ENCODE data around the gene EVX1. TPM values are rescaled to one million over a fixed set of nuclear protein-coding genes. Genes with fewer than 3 reads are reported as not detected.

Gene EVX1
- total RNA-seq, 1 donor from 2014 or later = not detected

DNA sequence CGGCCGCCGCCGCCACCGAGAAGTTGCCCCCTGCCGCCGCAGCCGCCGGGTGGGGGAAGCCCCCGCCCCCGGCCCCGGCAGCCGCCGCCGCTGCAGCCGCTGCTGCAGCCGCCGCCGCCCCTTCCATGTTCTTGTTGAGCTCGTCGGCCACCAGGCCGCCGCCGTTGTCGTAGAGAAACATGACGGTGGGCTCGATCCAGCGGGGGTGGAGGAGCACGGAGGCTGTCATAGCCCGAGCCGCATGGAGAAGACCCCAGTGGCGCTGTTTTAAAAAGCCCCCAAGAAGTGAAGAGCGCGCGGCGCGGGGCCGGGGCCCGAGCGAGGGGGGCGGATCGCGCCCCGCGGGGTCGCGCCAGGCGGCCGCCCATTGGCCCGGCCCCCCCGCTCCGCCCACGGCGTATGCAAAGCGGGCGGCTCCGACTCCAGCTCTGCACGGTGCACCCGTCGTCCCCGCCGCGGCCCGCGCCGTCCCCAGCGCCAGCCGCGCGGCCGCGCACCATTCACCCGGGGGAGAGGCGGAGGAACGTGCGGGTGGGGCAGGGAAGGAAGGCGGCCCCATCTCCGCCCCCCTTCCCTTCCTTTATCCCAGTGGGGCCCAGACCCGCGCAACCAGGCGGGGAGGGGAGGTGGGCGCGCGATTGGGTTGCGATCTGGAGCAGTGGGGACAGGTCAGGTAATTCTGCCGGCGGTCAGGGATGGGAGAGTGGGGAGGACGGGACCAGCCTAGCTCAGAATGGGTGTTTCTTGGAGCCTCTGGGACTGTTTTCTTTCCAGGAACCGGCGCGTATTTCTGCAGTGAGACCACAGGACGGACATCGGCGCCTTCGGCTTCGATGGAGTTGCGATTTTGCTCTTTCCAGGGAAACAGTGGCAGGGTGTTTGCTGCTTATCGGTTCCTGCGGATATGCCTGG, 42.5 kb upstream of the EVX1 start, which contains the start of gene HOXA13:
Gene HOXA13, minus strand, starts transcription at position 243 of the 912 bp plus-strand sequence. Its CDS starts 14 bp downstream, at position 229.
- Histone ChIP-seq H3K9ac (ENCODE audit: low read depth in 1 of 3, low read length in 3 of 3) (peak within 1 kb of the TSS in 2 of 3 donors; percentile 62 to 85), H3K36me3 (ENCODE audit: control insufficient read depth in 3 of 3, insufficient read depth in 3 of 3, low read length in 3 of 3) (no peaks in the 10 kb centered on the region), H3K27ac (ENCODE audit: low read depth, low read length) (no peak within 1 kb of the TSS), H3K9me3 (ENCODE audit: control insufficient read depth in 3 of 3, low read length in 3 of 3) (peaks cover 0 to 3% (median 0%) of the 10 kb centered on the region in 3 donors), H3K4me3 (ENCODE audit: low read length in 3 of 3) (peak within 1 kb of the TSS; percentile 54 to 75 (median 67)), H3K27me3 (ENCODE audit: control insufficient read depth in 3 of 3, insufficient read depth in 3 of 3, low read length in 3 of 3) (peaks cover 58 to 83% (median 75%) of the 10 kb centered on the region in 3 donors), H3K4me1 (ENCODE audit: control insufficient read depth in 3 of 3, insufficient read depth in 3 of 3, low read length in 3 of 3) (peaks cover 21 to 31% (median 21%) of the 10 kb centered on the region in 3 donors)

DNA sequence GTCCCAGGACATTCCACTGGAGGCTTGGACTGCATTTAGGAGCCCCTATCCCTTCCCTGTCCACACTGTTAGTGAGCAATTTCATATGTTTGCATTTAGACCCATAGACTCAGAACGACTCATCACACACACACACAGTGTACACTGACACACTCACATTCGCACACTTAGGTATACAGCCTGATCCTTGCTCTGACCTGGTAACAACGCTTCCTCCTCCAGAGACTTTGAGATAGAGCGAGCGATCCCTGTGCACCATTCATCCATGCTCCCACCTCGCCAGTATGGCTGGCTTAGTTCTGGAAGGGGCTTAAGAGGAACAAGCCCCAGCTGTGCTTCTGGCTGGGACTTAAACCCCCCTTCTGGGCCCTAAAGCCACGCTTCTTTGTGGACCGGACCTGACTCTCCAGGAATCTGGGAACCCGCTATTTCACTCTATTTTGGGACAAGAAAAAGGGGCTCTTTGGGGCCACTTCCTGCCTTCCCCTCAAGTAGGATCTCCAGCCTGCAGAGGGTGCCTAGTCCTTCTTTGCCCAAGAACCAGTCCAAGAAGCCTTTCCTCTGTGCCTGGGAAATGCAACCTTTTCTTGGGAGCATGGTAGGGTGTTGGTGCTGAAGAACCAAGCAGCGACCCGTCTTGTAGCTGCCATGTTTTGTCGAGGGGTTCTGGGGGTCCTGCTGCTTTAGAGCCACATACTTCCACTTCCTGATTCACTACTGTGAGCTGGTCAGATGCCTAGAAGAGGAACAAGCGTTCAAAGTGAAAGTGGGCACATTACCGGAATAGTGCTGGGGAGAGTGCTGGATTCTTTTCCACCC, 41.6 kb upstream of the EVX1 start:
- H3K4me1 ChIP-seq (ENCODE audit: control insufficient read depth in 3 of 3, insufficient read depth in 3 of 3, low read length in 3 of 3) = peaks cover 26 to 39% (median 26%) of the 10 kb centered on the region in 3 donors
- peak overlapping the region; percentile 54 to 72 (median 63) for H3K4me3 ChIP-seq (ENCODE audit: low read length in 3 of 3)
- H3K36me3 ChIP-seq (ENCODE audit: control insufficient read depth in 3 of 3, insufficient read depth in 3 of 3, low read length in 3 of 3) = no peaks in the 10 kb centered on the region
- peak overlapping the region in 1 of 3 donors; percentile 76 for H3K9ac ChIP-seq (ENCODE audit: low read depth in 1 of 3, low read length in 3 of 3)
- H3K27ac ChIP-seq (ENCODE audit: low read depth, low read length) = no peak overlapping the region
- peaks cover 0 to 3% (median 0%) of the 10 kb centered on the region in 3 donors for H3K9me3 ChIP-seq (ENCODE audit: control insufficient read depth in 3 of 3, low read length in 3 of 3)
- peaks cover 66 to 85% (median 81%) of the 10 kb centered on the region in 3 donors for H3K27me3 ChIP-seq (ENCODE audit: control insufficient read depth in 3 of 3, insufficient read depth in 3 of 3, low read length in 3 of 3)

DNA sequence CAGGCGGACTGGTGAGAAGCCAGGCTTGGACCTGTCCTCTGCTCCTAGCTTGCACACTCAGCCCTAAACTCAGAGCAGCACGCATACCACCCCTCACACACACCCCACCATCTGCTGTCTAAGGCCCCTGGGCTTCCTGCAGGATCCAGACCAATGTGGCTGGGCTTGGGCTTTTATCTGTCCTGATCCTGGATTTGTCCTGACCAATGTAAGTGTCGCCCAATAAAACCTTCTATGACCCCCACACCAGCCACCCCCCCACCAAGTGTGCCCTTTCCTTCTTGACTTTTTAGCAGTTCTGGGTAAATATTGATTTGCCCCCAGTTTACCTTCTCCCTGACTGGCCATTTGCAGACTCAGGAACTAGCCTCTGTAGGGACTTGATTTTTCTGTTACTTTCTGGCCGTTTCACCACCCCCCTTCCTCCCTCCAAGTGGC, 41.0 kb upstream of the EVX1 start:
- Histone ChIP-seq H3K27ac (ENCODE audit: low read depth, low read length) (no peak overlapping the region), H3K9me3 (ENCODE audit: control insufficient read depth in 3 of 3, low read length in 3 of 3) (peaks cover 0 to 3% (median 0%) of the 10 kb centered on the region in 3 donors)

DNA sequence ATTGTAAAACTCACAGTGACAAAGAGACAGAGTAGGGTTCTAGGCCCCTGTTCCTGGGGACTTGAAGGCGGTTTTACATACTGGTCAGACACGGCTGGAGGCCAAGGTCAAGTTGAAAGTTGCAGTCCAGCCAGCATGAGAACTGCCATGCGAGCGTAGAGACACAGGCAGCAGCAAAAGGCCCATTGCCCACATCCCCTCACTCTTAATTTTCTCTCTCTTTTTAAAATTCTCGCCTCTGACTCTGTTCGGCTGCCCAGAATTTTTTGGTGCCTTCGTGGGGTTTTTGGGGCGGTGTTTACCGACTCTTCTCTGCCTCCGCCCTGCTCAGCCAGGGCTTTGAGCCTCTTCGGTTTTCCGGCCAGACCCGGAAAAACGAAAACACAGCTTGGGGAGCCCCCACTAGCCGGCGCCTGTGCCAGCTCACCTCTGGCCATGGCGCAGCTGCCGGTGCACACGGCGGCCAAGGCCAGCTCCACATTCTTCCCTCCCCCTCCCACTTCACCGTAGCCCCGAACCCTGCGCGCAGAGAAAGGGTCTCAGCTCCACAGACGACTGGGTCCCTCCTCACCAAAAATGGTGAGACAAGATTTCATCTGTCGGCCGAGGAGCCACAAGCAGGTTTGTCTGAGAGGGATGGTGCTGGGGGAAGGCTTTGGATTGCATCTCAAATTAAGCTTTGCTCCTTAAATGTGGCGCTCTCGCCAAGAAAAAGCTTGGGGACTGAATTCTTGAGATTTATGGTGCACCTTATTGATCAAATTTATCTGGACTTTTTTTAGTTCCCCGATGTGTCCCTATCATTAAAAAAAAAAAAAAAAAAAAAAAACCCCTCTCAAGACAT, 40.4 kb upstream of the EVX1 start:
- Histone ChIP-seq H3K27ac (ENCODE audit: low read depth, low read length) (no peak overlapping the region), H3K4me1 (ENCODE audit: control insufficient read depth in 3 of 3, insufficient read depth in 3 of 3, low read length in 3 of 3) (peaks cover 24 to 39% (median 26%) of the 10 kb centered on the region in 3 donors), H3K9me3 (ENCODE audit: control insufficient read depth in 3 of 3, low read length in 3 of 3) (peaks cover 0 to 3% (median 0%) of the 10 kb centered on the region in 3 donors), H3K36me3 (ENCODE audit: control insufficient read depth in 3 of 3, insufficient read depth in 3 of 3, low read length in 3 of 3) (no peaks in the 10 kb centered on the region), H3K27me3 (ENCODE audit: control insufficient read depth in 3 of 3, insufficient read depth in 3 of 3, low read length in 3 of 3) (peaks cover 74 to 88% (median 84%) of the 10 kb centered on the region in 3 donors), H3K9ac (ENCODE audit: low read depth in 1 of 3, low read length in 3 of 3) (no peak overlapping the region), H3K4me3 (ENCODE audit: low read length in 3 of 3) (no peak overlapping the region)

More for the DNA sequence above, 41.0 kb upstream of the EVX1 start:
- Histone ChIP-seq H3K36me3 (ENCODE audit: control insufficient read depth in 3 of 3, insufficient read depth in 3 of 3, low read length in 3 of 3) (no peaks in the 10 kb centered on the region), H3K4me3 (ENCODE audit: low read length in 3 of 3) (no peak overlapping the region), H3K4me1 (ENCODE audit: control insufficient read depth in 3 of 3, insufficient read depth in 3 of 3, low read length in 3 of 3) (peaks cover 24 to 39% (median 26%) of the 10 kb centered on the region in 3 donors), H3K27me3 (ENCODE audit: control insufficient read depth in 3 of 3, insufficient read depth in 3 of 3, low read length in 3 of 3) (peaks cover 70 to 85% (median 84%) of the 10 kb centered on the region in 3 donors), H3K9ac (ENCODE audit: low read depth in 1 of 3, low read length in 3 of 3) (no peak overlapping the region)

DNA sequence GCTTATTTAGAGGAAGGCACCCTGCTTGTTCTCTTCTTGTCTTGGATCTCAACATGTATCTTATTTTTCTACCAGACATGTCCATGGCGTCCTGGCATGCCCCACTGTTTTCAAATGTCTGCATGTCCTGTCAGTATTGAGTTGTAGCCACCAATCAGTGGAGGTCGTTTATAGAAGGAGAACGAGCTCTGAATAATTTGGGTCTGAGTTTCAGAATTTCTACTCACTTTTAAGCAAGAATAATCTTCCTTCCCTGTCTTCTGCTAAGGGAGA, 39.8 kb upstream of the EVX1 start:
- Histone ChIP-seq H3K4me3 (ENCODE audit: low read length in 3 of 3) (no peak overlapping the region), H3K9ac (ENCODE audit: low read depth in 1 of 3, low read length in 3 of 3) (no peak overlapping the region), H3K9me3 (ENCODE audit: control insufficient read depth in 3 of 3, low read length in 3 of 3) (peaks cover 0 to under 1% (median 0%) of the 10 kb centered on the region in 3 donors), H3K27ac (ENCODE audit: low read depth, low read length) (no peak overlapping the region), H3K4me1 (ENCODE audit: control insufficient read depth in 3 of 3, insufficient read depth in 3 of 3, low read length in 3 of 3) (peaks cover 24 to 39% (median 26%) of the 10 kb centered on the region in 3 donors), H3K27me3 (ENCODE audit: control insufficient read depth in 3 of 3, insufficient read depth in 3 of 3, low read length in 3 of 3) (peaks cover 74 to 86% (median 83%) of the 10 kb centered on the region in 3 donors), H3K36me3 (ENCODE audit: control insufficient read depth in 3 of 3, insufficient read depth in 3 of 3, low read length in 3 of 3) (no peaks in the 10 kb centered on the region)

DNA sequence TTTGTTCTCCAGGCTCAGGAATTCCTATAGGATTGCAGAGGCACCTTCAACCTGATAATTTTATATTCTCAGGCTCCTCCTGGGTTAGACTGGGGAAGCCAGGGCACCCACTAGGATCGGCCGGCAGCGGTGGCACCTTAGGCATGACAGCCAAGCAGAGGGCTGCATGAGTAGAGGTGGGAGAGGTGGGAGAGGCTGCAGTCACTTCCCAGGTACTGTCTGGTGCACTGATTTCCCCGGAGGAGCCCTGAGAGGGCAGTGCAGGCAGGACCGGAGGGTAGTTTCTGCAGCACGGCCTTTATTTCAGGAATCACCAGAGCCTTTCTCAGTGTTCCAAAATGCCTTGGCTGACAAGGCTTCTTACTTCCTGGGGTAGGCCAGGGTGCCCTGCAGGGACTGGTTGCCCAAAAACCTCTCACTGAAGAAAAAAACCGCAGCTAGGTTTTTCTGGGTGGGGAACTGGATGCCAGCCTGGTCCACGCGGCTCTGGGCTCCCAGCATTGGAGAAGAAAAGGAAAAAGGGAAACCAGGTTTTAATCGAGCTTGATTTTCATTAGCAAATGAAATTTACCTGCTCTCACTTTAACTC, 39.1 kb upstream of the EVX1 start:
- H3K36me3 ChIP-seq (ENCODE audit: control insufficient read depth in 3 of 3, insufficient read depth in 3 of 3, low read length in 3 of 3) = no peaks in the 10 kb centered on the region
- no peak overlapping the region for H3K27ac ChIP-seq (ENCODE audit: low read depth, low read length)
- H3K9ac ChIP-seq (ENCODE audit: low read depth in 1 of 3, low read length in 3 of 3) = no peak overlapping the region
- H3K4me3 ChIP-seq (ENCODE audit: low read length in 3 of 3) = no peak overlapping the region
- no peaks in the 10 kb centered on the region for H3K9me3 ChIP-seq (ENCODE audit: control insufficient read depth in 3 of 3, low read length in 3 of 3)
- H3K4me1 ChIP-seq (ENCODE audit: control insufficient read depth in 3 of 3, insufficient read depth in 3 of 3, low read length in 3 of 3) = peaks cover 24 to 37% (median 26%) of the 10 kb centered on the region in 3 donors
- peaks cover 70 to 85% (median 81%) of the 10 kb centered on the region in 3 donors for H3K27me3 ChIP-seq (ENCODE audit: control insufficient read depth in 3 of 3, insufficient read depth in 3 of 3, low read length in 3 of 3)

DNA sequence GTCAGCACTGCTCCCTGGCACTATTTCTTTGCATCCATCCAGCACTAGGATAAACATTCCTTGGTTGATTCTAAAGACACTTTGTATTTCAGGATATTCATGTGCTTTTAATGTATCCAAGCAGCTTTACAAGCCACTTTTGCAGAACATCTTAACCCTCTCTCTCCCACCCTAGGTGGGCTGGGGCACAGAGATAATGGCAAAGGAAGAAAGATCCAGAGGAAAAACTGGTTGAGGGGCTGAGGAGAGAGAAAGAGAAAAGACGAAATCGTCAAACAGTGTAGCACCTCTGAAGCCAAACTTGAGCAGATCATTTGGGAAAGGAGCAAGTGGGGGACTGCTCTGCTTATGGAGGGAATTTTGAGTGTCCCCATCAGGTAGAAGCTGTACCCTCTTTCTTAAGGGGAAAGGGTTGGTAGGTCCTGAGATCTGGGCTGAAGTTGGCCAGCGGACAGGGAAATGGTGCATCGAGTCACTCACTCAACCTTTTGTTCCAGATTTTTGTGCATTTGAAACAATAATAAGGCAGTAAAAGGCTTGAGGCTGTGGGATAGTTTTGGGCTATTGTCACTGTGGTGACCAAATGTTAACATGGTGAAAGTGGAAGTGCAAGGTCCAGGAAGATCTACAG, 38.5 kb upstream of the EVX1 start:
- Histone ChIP-seq H3K4me3 (ENCODE audit: low read length in 3 of 3) (no peak overlapping the region), H3K4me1 (ENCODE audit: control insufficient read depth in 3 of 3, insufficient read depth in 3 of 3, low read length in 3 of 3) (peaks cover 23 to 33% (median 23%) of the 10 kb centered on the region in 3 donors), H3K9me3 (ENCODE audit: control insufficient read depth in 3 of 3, low read length in 3 of 3) (no peaks in the 10 kb centered on the region), H3K27me3 (ENCODE audit: control insufficient read depth in 3 of 3, insufficient read depth in 3 of 3, low read length in 3 of 3) (peaks cover 66 to 83% (median 79%) of the 10 kb centered on the region in 3 donors), H3K9ac (ENCODE audit: low read depth in 1 of 3, low read length in 3 of 3) (no peak overlapping the region), H3K36me3 (ENCODE audit: control insufficient read depth in 3 of 3, insufficient read depth in 3 of 3, low read length in 3 of 3) (no peaks in the 10 kb centered on the region), H3K27ac (ENCODE audit: low read depth, low read length) (no peak overlapping the region)

DNA sequence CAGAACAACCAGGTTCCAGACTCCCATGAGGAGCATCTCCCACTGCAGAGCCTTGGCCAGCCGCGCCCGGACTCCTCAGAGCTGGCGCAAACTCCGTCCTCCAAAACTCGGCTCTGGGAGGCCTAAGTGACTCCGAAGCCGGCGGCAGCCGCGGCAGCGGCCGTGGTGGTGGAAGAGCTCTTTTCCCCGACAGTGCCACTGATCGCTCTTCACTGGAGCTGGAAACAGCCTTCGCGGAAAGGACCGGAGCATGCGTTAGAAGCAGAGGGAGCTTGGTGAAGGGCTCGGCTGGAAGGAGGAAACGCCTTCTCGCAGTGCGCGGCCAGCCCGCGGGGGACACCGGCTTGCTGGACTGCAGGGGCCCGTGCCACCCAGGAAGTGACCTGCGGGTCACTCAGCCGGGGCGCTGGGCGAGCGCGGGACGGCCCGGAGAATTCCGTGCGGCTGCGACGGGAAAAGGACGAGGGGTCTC, 37.7 kb upstream of the EVX1 start:
- Histone ChIP-seq H3K9me3 (ENCODE audit: control insufficient read depth in 3 of 3, low read length in 3 of 3) (no peaks in the 10 kb centered on the region), H3K4me1 (ENCODE audit: control insufficient read depth in 3 of 3, insufficient read depth in 3 of 3, low read length in 3 of 3) (peaks cover 21 to 30% (median 22%) of the 10 kb centered on the region in 3 donors), H3K4me3 (ENCODE audit: low read length in 3 of 3) (peak overlapping the region; percentile 9 to 52 (median 40)), H3K36me3 (ENCODE audit: control insufficient read depth in 3 of 3, insufficient read depth in 3 of 3, low read length in 3 of 3) (no peaks in the 10 kb centered on the region), H3K27ac (ENCODE audit: low read depth, low read length) (no peak overlapping the region), H3K27me3 (ENCODE audit: control insufficient read depth in 3 of 3, insufficient read depth in 3 of 3, low read length in 3 of 3) (peaks cover 66 to 85% (median 81%) of the 10 kb centered on the region in 3 donors), H3K9ac (ENCODE audit: low read depth in 1 of 3, low read length in 3 of 3) (peak overlapping the region in 1 of 3 donors; percentile 3)
